Smooth muscle cell (in vitro differentiated cells): ENCODE results near the gene ZFP64. TPM values are rescaled to one million over a fixed set of nuclear protein-coding genes. Genes with fewer than 3 reads are reported as not detected.
A peak's percentile ranks its signal among the peaks of the same experiment; 100 is the strongest.

Source experiments
- DNase-seq: peaks from one replicate; lab custom pipeline; 2025; ENCODE audit not compliant: unreplicated experiment; lab: John Stamatoyannopoulos, UW
- H2AFZ ChIP-seq: fragments of 200-600 bp; sonication (generic); 2 replicates; pipeline ENCODE4 v1.6.0; 2016; ENCODE audit warnings: antibody characterized with exemption, low read depth, mild to moderate bottlenecking
- H3F3A ChIP-seq: fragments of 200-600 bp; sonication (generic); 2 replicates; pipeline ENCODE4 v1.6.0; 2017; ENCODE audit warnings: antibody characterized with exemption, low read depth
- H3K27ac ChIP-seq: fragments of 200-600 bp; sonication (generic); 2 replicates; pipeline ENCODE4 v1.5.1; 2016; ENCODE audit warnings: low read depth, mild to moderate bottlenecking
- H3K27me3 ChIP-seq: fragments of 200-600 bp; sonication (generic); 2 replicates; pipeline ENCODE4 v1.6.1; 2016; ENCODE audit warnings: low read depth, mild to moderate bottlenecking
- H3K36me3 ChIP-seq: fragments of 200-600 bp; sonication (generic); 2 replicates; pipeline ENCODE4 v1.5.1; 2016; ENCODE audit warnings: low read depth
- H3K4me1 ChIP-seq: fragments of 200-600 bp; sonication (generic); 2 replicates; pipeline ENCODE4 v1.5.1; 2016; ENCODE audit warnings: low read depth
- H3K4me2 ChIP-seq: fragments of 200-600 bp; sonication (generic); 2 replicates; pipeline ENCODE4 v1.6.0; 2016; ENCODE audit warnings: mild to moderate bottlenecking
- H3K4me3 ChIP-seq: fragments of 200-600 bp; sonication (generic); 2 replicates; pipeline ENCODE4 v1.5.1; 2016; ENCODE audit warnings: mild to moderate bottlenecking
- H3K79me2 ChIP-seq: fragments of 200-600 bp; sonication (generic); 2 replicates; pipeline ENCODE4 v1.6.0; 2016; ENCODE audit warnings: low read depth, mild to moderate bottlenecking
- H3K9ac ChIP-seq: fragments of 200-600 bp; sonication (generic); 2 replicates; pipeline ENCODE4 v1.6.0; 2016; ENCODE audit warnings: low read depth
- H3K9me3 ChIP-seq: fragments of 200-600 bp; sonication (generic); replicated peaks from 2 replicates; pipeline ENCODE4 v1.5.1; 2016; ENCODE audit warnings: low read depth
- H4K20me1 ChIP-seq: fragments of 200-600 bp; sonication (generic); 2 replicates; pipeline ENCODE4 v1.6.0; 2016; ENCODE audit warnings: low read depth
- CTCF ChIP-seq: fragments of 200-600 bp; sonication (generic); IDR thresholded peaks from 2 replicates; pipeline ENCODE4 v1.5.1; 2017; ENCODE audit warnings: borderline replicate concordance, mild to moderate bottlenecking, antibody characterized with exemption; ENCODE audit not compliant: insufficient read depth, poor library complexity, severe bottlenecking
- WGBS: methylation state at CpG from one replicate; pipeline ENCODE4 v1.1.7; 2016; ENCODE audit warnings: low lambda C conversion rate; 5-methylcytosine and 5-hydroxymethylcytosine counted together
- polyA plus RNA-seq: library from polyadenylated mRNA; unstranded; fragments of >200 nt; fragmentation: Nextera tagmentation; extraction: Ambion mirVana; gene quantifications from 2 replicates; pipeline ENCODE4 v1.2.1, GENCODE V29; 2016
- total RNA-seq: library from RNA; depleted of rRNA; stranded (reverse); fragments of >200 nt; gene quantifications from 2 replicates; pipeline ENCODE4 v1.2.3, GENCODE V29; 2014

Gene ZFP64
- total and polyA plus RNA-seq, 2 experiments from 2014 or later = 8.6 to 19.8 TPM

GRCh38 chr20:52152921-52153320 lies 38.7 kb downstream of the ZFP64 start:
- no peak overlapping the region for H3K4me2 ChIP-seq
- no peak overlapping the region for H3K27ac ChIP-seq
- no peaks in the 10 kb centered on the region for H3K36me3 ChIP-seq
- H2AFZ ChIP-seq = no peak overlapping the region
- no peaks in the 10 kb centered on the region for H4K20me1 ChIP-seq
- no peak overlapping the region for H3K4me3 ChIP-seq
- 96% methylated on average over 19 of the region's 19 CpGs for WGBS
- no peaks in the 10 kb centered on the region for H3K9me3 ChIP-seq
- H3F3A ChIP-seq = no peaks in the 10 kb centered on the region
- H3K27me3 ChIP-seq = no peaks in the 10 kb centered on the region
- no peak overlapping the region for H3K9ac ChIP-seq
- no peaks in the 10 kb centered on the region for H3K79me2 ChIP-seq
- no peak for TF ChIP-seq CTCF
- no peaks in the 10 kb centered on the region for H3K4me1 ChIP-seq
- DNase-seq = no peak

- Histone ChIP-seq H3K27ac (no peak overlapping the region), H3K4me1 (no peaks in the 10 kb centered on the region), H3K79me2 (no peaks in the 10 kb centered on the region), H4K20me1 (no peaks in the 10 kb centered on the region), H3K27me3 (no peaks in the 10 kb centered on the region), H3K4me3 (no peak overlapping the region), H3K9ac (no peak overlapping the region), H3K4me2 (no peak overlapping the region), H2AFZ (no peak overlapping the region), H3K9me3 (no peaks in the 10 kb centered on the region), H3F3A (no peaks in the 10 kb centered on the region), H3K36me3 (no peaks in the 10 kb centered on the region)
- WGBS = 96% methylated on average over 26 of the region's 26 CpGs
- TF ChIP-seq CTCF = no peak
- DNase-seq = no peak
Measured at GRCh38 chr20:52152416-52152815, 39.2 kb downstream of the ZFP64 start.

- Histone ChIP-seq H3F3A (no peaks in the 10 kb centered on the region), H2AFZ (no peak overlapping the region), H3K27me3 (no peaks in the 10 kb centered on the region), H3K4me3 (no peak overlapping the region), H3K27ac (no peak overlapping the region), H3K9me3 (no peaks in the 10 kb centered on the region), H3K36me3 (no peaks in the 10 kb centered on the region), H3K79me2 (no peaks in the 10 kb centered on the region), H3K4me1 (no peaks in the 10 kb centered on the region), H3K9ac (no peak overlapping the region), H4K20me1 (no peaks in the 10 kb centered on the region), H3K4me2 (no peak overlapping the region)
- TF ChIP-seq CTCF = peak; percentile 84
- DNase-seq = no peak
- 59% methylated on average over 2 of the region's 2 CpGs for WGBS
Measured at GRCh38 chr20:52150440-52151258, 40.9 kb downstream of the ZFP64 start.

- no peak for TF ChIP-seq CTCF
- Histone ChIP-seq H3K27me3 (no peaks in the 10 kb centered on the region), H3K9me3 (no peaks in the 10 kb centered on the region), H3K36me3 (no peaks in the 10 kb centered on the region), H3K79me2 (no peaks in the 10 kb centered on the region), H3K9ac (no peak overlapping the region), H3K27ac (no peak overlapping the region), H3K4me1 (no peaks in the 10 kb centered on the region), H3F3A (no peaks in the 10 kb centered on the region), H4K20me1 (no peaks in the 10 kb centered on the region), H2AFZ (no peak overlapping the region), H3K4me3 (no peak overlapping the region), H3K4me2 (no peak overlapping the region)
- no peak for DNase-seq
Measured at GRCh38 chr20:52145587-52145986, 46.0 kb downstream of the ZFP64 start.
